ENCODE measurements around the gene FANCE. TPM values are rescaled to one million over a fixed set of nuclear protein-coding genes. Genes with fewer than 3 reads are reported as not detected.

The FANCE gene
- total and polyA plus RNA-seq, 9 of the 15 experiments (the other 6 are each of a cell fraction or from before 2014, with no cell fraction given), result 5.7 to 30.2 (median 17.0) TPM

DNA sequence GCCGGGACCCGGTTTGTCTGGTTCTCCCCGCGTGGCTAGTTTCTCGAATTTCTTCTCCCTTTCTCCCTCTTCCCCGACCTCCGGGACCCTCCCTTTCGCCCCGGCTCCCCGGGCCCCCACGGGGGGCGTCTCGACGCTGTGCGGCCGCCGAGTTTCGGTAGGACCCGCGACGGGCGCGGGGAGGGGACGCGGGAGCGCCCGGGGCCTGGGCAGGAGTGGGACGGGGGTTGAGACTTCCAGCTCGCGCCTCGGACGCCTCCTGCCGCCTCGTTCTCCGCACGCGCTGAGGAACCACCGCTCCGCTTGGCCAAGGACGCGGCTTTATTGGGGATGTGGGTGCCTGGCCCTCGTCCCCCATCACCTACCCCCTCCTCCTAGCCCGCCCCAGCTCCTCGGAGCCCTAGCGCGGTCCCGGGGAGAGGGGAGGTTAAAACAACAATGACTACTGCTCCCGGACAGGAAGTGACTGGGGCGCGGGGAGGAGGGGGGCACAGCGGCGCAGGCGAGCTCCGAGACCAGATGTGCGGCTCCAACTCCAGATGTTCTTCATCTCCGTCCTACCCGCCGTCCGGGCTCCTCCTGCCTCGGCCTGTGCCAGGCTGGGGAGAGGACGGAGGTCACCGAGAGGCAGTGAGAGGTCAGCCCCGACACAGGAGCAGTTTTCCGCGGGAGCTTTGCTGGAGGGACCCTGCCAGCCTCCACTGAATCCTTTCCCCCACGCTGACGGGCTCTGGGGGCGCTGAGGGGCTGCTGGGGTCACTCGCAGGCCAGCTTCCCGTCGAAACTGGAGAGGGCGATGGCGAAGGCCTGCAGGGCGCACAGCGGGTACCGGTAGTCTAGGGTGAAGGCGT is 45.7 kb downstream of the FANCE start (continued):
- TF ChIP-seq, protein P1, sequence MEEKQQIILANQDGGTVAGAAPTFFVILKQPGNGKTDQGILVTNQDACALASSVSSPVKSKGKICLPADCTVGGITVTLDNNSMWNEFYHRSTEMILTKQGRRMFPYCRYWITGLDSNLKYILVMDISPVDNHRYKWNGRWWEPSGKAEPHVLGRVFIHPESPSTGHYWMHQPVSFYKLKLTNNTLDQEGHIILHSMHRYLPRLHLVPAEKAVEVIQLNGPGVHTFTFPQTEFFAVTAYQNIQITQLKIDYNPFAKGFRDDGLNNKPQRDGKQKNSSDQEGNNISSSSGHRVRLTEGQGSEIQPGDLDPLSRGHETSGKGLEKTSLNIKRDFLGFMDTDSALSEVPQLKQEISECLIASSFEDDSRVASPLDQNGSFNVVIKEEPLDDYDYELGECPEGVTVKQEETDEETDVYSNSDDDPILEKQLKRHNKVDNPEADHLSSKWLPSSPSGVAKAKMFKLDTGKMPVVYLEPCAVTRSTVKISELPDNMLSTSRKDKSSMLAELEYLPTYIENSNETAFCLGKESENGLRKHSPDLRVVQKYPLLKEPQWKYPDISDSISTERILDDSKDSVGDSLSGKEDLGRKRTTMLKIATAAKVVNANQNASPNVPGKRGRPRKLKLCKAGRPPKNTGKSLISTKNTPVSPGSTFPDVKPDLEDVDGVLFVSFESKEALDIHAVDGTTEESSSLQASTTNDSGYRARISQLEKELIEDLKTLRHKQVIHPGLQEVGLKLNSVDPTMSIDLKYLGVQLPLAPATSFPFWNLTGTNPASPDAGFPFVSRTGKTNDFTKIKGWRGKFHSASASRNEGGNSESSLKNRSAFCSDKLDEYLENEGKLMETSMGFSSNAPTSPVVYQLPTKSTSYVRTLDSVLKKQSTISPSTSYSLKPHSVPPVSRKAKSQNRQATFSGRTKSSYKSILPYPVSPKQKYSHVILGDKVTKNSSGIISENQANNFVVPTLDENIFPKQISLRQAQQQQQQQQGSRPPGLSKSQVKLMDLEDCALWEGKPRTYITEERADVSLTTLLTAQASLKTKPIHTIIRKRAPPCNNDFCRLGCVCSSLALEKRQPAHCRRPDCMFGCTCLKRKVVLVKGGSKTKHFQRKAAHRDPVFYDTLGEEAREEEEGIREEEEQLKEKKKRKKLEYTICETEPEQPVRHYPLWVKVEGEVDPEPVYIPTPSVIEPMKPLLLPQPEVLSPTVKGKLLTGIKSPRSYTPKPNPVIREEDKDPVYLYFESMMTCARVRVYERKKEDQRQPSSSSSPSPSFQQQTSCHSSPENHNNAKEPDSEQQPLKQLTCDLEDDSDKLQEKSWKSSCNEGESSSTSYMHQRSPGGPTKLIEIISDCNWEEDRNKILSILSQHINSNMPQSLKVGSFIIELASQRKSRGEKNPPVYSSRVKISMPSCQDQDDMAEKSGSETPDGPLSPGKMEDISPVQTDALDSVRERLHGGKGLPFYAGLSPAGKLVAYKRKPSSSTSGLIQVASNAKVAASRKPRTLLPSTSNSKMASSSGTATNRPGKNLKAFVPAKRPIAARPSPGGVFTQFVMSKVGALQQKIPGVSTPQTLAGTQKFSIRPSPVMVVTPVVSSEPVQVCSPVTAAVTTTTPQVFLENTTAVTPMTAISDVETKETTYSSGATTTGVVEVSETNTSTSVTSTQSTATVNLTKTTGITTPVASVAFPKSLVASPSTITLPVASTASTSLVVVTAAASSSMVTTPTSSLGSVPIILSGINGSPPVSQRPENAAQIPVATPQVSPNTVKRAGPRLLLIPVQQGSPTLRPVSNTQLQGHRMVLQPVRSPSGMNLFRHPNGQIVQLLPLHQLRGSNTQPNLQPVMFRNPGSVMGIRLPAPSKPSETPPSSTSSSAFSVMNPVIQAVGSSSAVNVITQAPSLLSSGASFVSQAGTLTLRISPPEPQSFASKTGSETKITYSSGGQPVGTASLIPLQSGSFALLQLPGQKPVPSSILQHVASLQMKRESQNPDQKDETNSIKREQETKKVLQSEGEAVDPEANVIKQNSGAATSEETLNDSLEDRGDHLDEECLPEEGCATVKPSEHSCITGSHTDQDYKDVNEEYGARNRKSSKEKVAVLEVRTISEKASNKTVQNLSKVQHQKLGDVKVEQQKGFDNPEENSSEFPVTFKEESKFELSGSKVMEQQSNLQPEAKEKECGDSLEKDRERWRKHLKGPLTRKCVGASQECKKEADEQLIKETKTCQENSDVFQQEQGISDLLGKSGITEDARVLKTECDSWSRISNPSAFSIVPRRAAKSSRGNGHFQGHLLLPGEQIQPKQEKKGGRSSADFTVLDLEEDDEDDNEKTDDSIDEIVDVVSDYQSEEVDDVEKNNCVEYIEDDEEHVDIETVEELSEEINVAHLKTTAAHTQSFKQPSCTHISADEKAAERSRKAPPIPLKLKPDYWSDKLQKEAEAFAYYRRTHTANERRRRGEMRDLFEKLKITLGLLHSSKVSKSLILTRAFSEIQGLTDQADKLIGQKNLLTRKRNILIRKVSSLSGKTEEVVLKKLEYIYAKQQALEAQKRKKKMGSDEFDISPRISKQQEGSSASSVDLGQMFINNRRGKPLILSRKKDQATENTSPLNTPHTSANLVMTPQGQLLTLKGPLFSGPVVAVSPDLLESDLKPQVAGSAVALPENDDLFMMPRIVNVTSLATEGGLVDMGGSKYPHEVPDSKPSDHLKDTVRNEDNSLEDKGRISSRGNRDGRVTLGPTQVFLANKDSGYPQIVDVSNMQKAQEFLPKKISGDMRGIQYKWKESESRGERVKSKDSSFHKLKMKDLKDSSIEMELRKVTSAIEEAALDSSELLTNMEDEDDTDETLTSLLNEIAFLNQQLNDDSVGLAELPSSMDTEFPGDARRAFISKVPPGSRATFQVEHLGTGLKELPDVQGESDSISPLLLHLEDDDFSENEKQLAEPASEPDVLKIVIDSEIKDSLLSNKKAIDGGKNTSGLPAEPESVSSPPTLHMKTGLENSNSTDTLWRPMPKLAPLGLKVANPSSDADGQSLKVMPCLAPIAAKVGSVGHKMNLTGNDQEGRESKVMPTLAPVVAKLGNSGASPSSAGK (IDR thresholded peaks at IDR 0.05), result peak; percentile 100
- TF ChIP-seq SAFB (IDR thresholded peaks at IDR 0.05; ENCODE audit: borderline replicate concordance, low read depth, low read length), result peak; percentile 53
- TF ChIP-seq, protein P2, sequence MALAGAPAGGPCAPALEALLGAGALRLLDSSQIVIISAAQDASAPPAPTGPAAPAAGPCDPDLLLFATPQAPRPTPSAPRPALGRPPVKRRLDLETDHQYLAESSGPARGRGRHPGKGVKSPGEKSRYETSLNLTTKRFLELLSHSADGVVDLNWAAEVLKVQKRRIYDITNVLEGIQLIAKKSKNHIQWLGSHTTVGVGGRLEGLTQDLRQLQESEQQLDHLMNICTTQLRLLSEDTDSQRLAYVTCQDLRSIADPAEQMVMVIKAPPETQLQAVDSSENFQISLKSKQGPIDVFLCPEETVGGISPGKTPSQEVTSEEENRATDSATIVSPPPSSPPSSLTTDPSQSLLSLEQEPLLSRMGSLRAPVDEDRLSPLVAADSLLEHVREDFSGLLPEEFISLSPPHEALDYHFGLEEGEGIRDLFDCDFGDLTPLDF (CRISPR knock-in tag; IDR thresholded peaks at IDR 0.05), result peak; percentile 84
- 0 out of 2 replicates have a peak, but pooled peaks have one; percentile 64 for TF ChIP-seq ZNF717 (CRISPR knock-in tag; IDR thresholded peaks at IDR 0.05)
- no peak for TF ChIP-seq SP2 (IDR thresholded peaks at IDR 0.05; ENCODE audit: extremely low read depth, low read depth, low read length, poor library complexity, severe bottlenecking)
